Breast epithelium (tissue), 4 donors: Measurements from ENCODE around the gene PHACTR1. TPM values are rescaled to one million over a fixed set of nuclear protein-coding genes. Genes with fewer than 3 reads are reported as not detected.

ENCODE experiments used
- DNase-seq, 2 donors: peaks; one replicate each; pipeline ENCODE4 v3.0.0-alpha.2; 2019; ENCODE audit warnings: low spot score in 2 of 2
- H3K27ac ChIP-seq, 2 donors: fragments of 200-600 bp; sonication (generic) in 1 of 2; one replicate each; pipeline ENCODE4 v1.5.1; 2016 to 2019; ENCODE audit warnings: mild to moderate bottlenecking in 1 of 2
- H3K27me3 ChIP-seq, 2 donors: fragments of 200-600 bp; sonication (generic) in 1 of 2; one replicate each; pipeline versions ENCODE4 v1.5.1 to v1.6.0; 2017 to 2019; ENCODE audit warnings: control low read depth in 1 of 2, mild to moderate bottlenecking in 1 of 2
- H3K36me3 ChIP-seq: fragments of 200-600 bp; one replicate; pipeline ENCODE4 v1.5.1; 2019
- H3K4me1 ChIP-seq, 2 donors: fragments of 200-600 bp; sonication (generic); one replicate each; pipeline ENCODE4 v1.5.1; 2016 to 2019; ENCODE audit warnings: control low read depth in 1 of 2
- H3K4me3 ChIP-seq, 3 donors: fragments of 200-600 bp; sonication (generic); 1 replicate in 2 of 3; 2 replicates in 1 of 3; pipeline ENCODE4 v1.5.1; 2016 to 2019; ENCODE audit warnings: mild to moderate bottlenecking in 3 of 3, moderate library complexity in 2 of 3
- H3K9me3 ChIP-seq, 2 donors: fragments of 200-600 bp; sonication (generic) in 1 of 2; one replicate each; pipeline ENCODE4 v1.5.1; 2016 to 2019; ENCODE audit warnings: control low read depth in 1 of 2
- CTCF ChIP-seq, 3 donors: fragments of 450-650 bp; IDR thresholded peaks; one replicate each; pipeline ENCODE4 v1.5.1; 2016 to 2017; ENCODE audit warnings: antibody characterized with exemption in 3 of 3, mild to moderate bottlenecking in 3 of 3, moderate library complexity in 3 of 3
- POLR2A ChIP-seq: fragments of 450-650 bp; IDR thresholded peaks from one replicate; pipeline ENCODE4 v1.6.1; 2016; ENCODE audit warnings: antibody characterized with exemption, mild to moderate bottlenecking, moderate library complexity
- POLR2AphosphoS5 ChIP-seq, 3 donors: sonication (generic); formaldehyde crosslinking; IDR thresholded peaks; one replicate each; pipeline ENCODE4 v1.6.1; 2017; ENCODE audit warnings: antibody characterized with exemption in 3 of 3
- intact Hi-C: fragments of 100-400 bp; cut with DNase I; formaldehyde crosslinking; loops from one replicate; pipeline ENCODE4 v1.15.1; 2023; ENCODE audit warnings: low total_unique reads
- total RNA-seq, 3 donors: library from RNA; depleted of rRNA; stranded (reverse); fragments of >200 nt; gene quantifications; one replicate each; pipeline ENCODE4 v1.1.0, GENCODE V29; 2016

The PHACTR1 gene
- total RNA-seq, 3 donors from 2014 or later, result 4.1 to 5.6 (median 4.6) TPM

- no peak overlapping the region for H3K27ac ChIP-seq
- H3K9me3 ChIP-seq, result peaks cover 0 to 2% of the 10 kb centered on the region in 2 donors
- intact Hi-C loops, result no loop called here
- no peaks in the 10 kb centered on the region for H3K4me1 ChIP-seq
- TF ChIP-seq POLR2AphosphoS5 (IDR thresholded peaks at IDR 0.05) (no peak), CTCF (IDR thresholded peaks at IDR 0.05) (no peak), POLR2A (no peak)
- no peaks in the 10 kb centered on the region for H3K27me3 ChIP-seq
- H3K36me3 ChIP-seq, result no peaks in the 10 kb centered on the region
- no peak overlapping the region for H3K4me3 ChIP-seq
- DNase-seq, result no peak
Observed at GRCh38 chr6:13250703-13251102, 534.1 kb downstream of the PHACTR1 start.

GRCh38 chr6:13251242-13251641 lies 534.7 kb downstream of the PHACTR1 start:
- intact Hi-C loops, result no loop called here
- H3K27me3 ChIP-seq, result no peaks in the 10 kb centered on the region

GRCh38 chr6:13252790-13253189 lies 536.2 kb downstream of the PHACTR1 start:
- no peak for DNase-seq
- TF ChIP-seq POLR2A, result no peak
- TF ChIP-seq CTCF (IDR thresholded peaks at IDR 0.05), result no peak
- no peak for TF ChIP-seq POLR2AphosphoS5 (IDR thresholded peaks at IDR 0.05)
- intact Hi-C loops, result no loop called here
- H3K27me3 ChIP-seq, result no peaks in the 10 kb centered on the region
- H3K4me1 ChIP-seq, result no peaks in the 10 kb centered on the region
- H3K9me3 ChIP-seq, result peaks cover 11% of the 10 kb centered on the region in 2 donors
- no peaks in the 10 kb centered on the region for H3K36me3 ChIP-seq
- no peak overlapping the region for H3K4me3 ChIP-seq
- no peak overlapping the region for H3K27ac ChIP-seq

More at GRCh38 chr6:13251242-13251641, 534.7 kb downstream of the PHACTR1 start:
- TF ChIP-seq POLR2AphosphoS5 (IDR thresholded peaks at IDR 0.05) (no peak), CTCF (IDR thresholded peaks at IDR 0.05) (no peak), POLR2A (no peak)
- Histone ChIP-seq H3K4me3 (no peak overlapping the region), H3K27ac (no peak overlapping the region), H3K9me3 (peaks cover 1 to 8% of the 10 kb centered on the region in 2 donors), H3K4me1 (no peaks in the 10 kb centered on the region), H3K36me3 (no peaks in the 10 kb centered on the region)
- DNase-seq, result no peak

DNA sequence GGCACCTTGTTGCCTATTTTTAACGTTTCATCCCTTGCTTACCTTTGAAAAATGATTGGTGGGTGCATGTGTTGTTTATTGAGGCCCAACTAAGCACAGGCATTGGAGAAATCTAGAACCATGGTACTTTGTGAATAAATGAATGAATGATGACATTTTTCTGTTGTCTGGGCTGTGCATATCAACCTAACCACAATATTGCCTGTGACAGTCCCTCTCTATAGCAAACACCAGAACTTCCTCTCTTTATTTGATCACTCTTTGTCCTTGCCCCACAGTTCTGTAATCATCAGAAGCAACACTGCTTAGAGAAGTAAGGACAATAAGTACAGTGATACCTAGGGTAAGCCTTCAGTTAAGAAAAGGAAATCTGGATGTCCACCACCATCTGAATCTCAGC lies 536.7 kb downstream of the PHACTR1 start:
- no peaks in the 10 kb centered on the region for H3K36me3 ChIP-seq
- intact Hi-C loops, result no loop called here
- no peaks in the 10 kb centered on the region for H3K27me3 ChIP-seq
- no peak for TF ChIP-seq CTCF (IDR thresholded peaks at IDR 0.05)
- TF ChIP-seq POLR2A, result no peak
- no peak for TF ChIP-seq POLR2AphosphoS5 (IDR thresholded peaks at IDR 0.05)
- H3K9me3 ChIP-seq, result peaks cover 11% of the 10 kb centered on the region in 2 donors
- H3K4me3 ChIP-seq, result no peak overlapping the region
- no peak for DNase-seq
- no peaks in the 10 kb centered on the region for H3K4me1 ChIP-seq
- no peak overlapping the region for H3K27ac ChIP-seq

- Histone ChIP-seq H3K9me3 (peaks cover 11% of the 10 kb centered on the region in 2 donors), H3K4me1 (no peaks in the 10 kb centered on the region), H3K4me3 (no peak overlapping the region), H3K27me3 (no peaks in the 10 kb centered on the region), H3K36me3 (no peaks in the 10 kb centered on the region), H3K27ac (no peak overlapping the region)
- no peak for DNase-seq
- intact Hi-C loops, result no loop called here
- TF ChIP-seq POLR2AphosphoS5 (IDR thresholded peaks at IDR 0.05) (no peak), POLR2A (no peak), CTCF (IDR thresholded peaks at IDR 0.05) (no peak)
Observed at GRCh38 chr6:13256266-13257001, 539.9 kb downstream of the PHACTR1 start.
